ENCODE measurements around the gene PRPF6. TPM values are rescaled to one million over a fixed set of nuclear protein-coding genes. Genes with fewer than 3 reads are reported as not detected.

Gene PRPF6
- total and polyA plus RNA-seq, 2 donors from 2014 or later = 51.3 to 73.3 TPM

DNA sequence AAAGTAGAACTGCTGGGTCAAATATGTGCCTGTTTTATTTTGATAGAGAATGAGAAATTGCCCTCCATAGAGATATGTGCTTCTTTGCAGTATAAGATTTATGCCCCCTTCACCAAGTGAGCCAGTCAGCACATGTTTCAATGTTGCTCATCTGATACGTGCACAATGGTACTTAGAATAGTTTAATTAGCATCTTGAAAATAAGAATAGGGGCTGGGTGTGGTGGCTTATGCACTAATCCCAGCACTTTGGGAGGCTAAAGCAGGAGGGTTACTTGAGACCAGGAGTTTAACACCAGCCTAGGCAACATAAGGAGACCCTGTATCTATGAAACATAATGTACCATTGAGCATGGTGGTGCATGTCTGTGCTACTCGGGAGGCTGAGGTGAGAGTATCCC lies 34.7 kb downstream of the PRPF6 start:
- DNase-seq = no peak
- no peak overlapping the region for H3K9ac ChIP-seq (ENCODE audit: low read length in 3 of 3)
- no peaks in the 10 kb centered on the region for H3K27me3 ChIP-seq (ENCODE audit: control insufficient read depth, insufficient read depth, low read length)
- intact Hi-C loops (cut with DNase I) = no loop called here
- H3K4me3 ChIP-seq (ENCODE audit: low read length in 3 of 3) = no peak overlapping the region
- no peak overlapping the region for H3K27ac ChIP-seq (ENCODE audit: low read depth in 2 of 2, low read length in 2 of 2)
- TF ChIP-seq, protein P1, sequence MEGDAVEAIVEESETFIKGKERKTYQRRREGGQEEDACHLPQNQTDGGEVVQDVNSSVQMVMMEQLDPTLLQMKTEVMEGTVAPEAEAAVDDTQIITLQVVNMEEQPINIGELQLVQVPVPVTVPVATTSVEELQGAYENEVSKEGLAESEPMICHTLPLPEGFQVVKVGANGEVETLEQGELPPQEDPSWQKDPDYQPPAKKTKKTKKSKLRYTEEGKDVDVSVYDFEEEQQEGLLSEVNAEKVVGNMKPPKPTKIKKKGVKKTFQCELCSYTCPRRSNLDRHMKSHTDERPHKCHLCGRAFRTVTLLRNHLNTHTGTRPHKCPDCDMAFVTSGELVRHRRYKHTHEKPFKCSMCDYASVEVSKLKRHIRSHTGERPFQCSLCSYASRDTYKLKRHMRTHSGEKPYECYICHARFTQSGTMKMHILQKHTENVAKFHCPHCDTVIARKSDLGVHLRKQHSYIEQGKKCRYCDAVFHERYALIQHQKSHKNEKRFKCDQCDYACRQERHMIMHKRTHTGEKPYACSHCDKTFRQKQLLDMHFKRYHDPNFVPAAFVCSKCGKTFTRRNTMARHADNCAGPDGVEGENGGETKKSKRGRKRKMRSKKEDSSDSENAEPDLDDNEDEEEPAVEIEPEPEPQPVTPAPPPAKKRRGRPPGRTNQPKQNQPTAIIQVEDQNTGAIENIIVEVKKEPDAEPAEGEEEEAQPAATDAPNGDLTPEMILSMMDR (IDR thresholded peaks at IDR 0.05; ENCODE audit: borderline replicate concordance, extremely low read depth, insufficient read depth) = no peak
- no peaks in the 10 kb centered on the region for H3K9me3 ChIP-seq (ENCODE audit: control insufficient read depth in 2 of 3, insufficient read depth in 1 of 3, low read length in 3 of 3)
- no peaks in the 10 kb centered on the region for H3K4me1 ChIP-seq (ENCODE audit: control insufficient read depth in 2 of 3, insufficient read depth in 2 of 3, low read depth in 1 of 3, low read length in 3 of 3)
- no peak for FAIRE-seq
- H3K36me3 ChIP-seq (ENCODE audit: control insufficient read depth in 2 of 3, insufficient read depth in 3 of 3, low read length in 3 of 3) = peaks cover 16 to 42% (median 31%) of the 10 kb centered on the region in 3 donors

DNA sequence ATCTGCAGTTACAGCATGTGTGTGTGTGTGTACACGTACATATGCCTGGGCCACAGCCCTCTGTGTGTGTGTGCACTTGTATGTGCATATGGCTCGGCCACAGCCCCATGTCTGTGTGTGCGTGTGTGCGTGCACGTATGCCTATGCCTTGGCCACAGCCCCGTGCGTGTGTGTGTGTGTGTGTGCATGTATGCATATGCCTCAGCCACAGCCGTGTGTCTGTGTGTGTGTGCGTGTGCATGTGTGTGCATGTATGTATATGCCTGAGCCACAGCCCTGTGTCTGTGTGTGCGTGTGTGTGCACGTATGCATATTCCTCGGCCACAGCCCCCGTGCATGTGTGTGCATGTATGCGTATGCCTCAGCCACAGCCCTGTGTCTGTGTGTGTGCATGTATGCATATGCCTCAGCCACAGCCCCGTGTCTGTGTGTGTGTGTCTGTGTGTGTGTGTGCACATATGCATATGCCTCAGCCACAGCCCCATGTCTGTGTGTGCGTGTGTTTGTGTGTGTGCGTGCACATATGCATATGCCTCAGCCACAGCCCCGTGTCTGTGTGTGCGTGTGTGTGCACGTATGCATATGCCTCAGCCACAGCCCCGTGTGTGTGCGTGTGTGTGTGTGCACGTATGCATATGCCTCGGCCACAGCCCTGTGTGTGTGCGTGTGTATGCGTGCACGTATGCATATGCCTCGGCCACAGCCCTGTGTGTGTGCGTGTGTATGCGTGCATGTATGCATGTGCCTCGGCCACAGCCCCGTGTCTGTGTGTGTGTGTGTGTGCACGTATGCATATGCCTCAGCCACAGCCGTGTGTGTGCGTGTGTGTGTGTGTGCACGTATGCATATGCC lies 40.4 kb downstream of the PRPF6 start:
- Histone ChIP-seq H3K9me3 (ENCODE audit: control insufficient read depth in 2 of 3, insufficient read depth in 1 of 3, low read length in 3 of 3) (no peaks in the 10 kb centered on the region), H3K27me3 (ENCODE audit: control insufficient read depth, insufficient read depth, low read length) (no peaks in the 10 kb centered on the region), H3K4me1 (ENCODE audit: control insufficient read depth in 2 of 3, insufficient read depth in 2 of 3, low read depth in 1 of 3, low read length in 3 of 3) (peaks cover 0 to 9% (median 2%) of the 10 kb centered on the region in 3 donors), H3K36me3 (ENCODE audit: control insufficient read depth in 2 of 3, insufficient read depth in 3 of 3, low read length in 3 of 3) (peaks cover 7 to 65% (median 39%) of the 10 kb centered on the region in 3 donors), H3K4me3 (ENCODE audit: low read length in 3 of 3) (no peak overlapping the region), H3K9ac (ENCODE audit: low read length in 3 of 3) (no peak overlapping the region), H3K27ac (ENCODE audit: low read depth in 2 of 2, low read length in 2 of 2) (no peak overlapping the region)
- DNase-seq (peak in 1 of 5 donors; percentile 49), FAIRE-seq (no peak)
- TF ChIP-seq, protein P1 (IDR thresholded peaks at IDR 0.05; ENCODE audit: borderline replicate concordance, extremely low read depth, insufficient read depth) = no peak
- intact Hi-C loops (cut with DNase I) = no loop called here

DNA sequence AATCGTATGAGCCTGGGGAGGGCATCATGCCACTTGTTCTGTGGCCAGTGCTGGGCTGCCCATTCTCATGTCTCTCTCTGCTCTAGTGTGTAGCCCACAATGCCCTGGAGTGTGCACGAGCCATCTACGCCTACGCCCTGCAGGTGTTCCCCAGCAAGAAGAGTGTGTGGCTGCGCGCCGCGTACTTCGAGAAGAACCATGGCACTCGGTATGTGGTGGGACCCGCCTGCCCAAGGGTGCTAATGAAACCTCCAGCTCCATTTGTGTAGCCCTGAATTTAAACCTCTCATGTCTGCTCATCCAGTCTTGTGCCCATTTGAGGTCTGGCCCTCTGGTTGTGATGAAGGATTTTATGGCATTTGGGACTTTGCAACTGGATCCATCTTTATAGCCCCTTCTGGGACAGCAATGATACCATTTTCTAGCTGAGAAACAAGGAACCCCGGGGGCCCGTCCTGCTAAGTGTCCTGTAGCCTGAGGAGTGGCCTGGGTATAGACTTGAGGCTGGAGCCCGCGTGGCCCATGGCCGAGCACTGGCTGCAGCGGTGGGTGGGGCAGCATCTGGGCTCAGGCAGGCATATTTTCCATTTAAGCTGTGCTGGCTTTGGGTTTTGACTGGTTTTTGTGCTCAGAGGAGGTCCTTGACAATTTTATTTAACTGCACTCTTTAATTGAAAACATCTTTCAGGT lies 41.9 kb downstream of the PRPF6 start:
- no peaks in the 10 kb centered on the region for H3K9me3 ChIP-seq (ENCODE audit: control insufficient read depth in 2 of 3, insufficient read depth in 1 of 3, low read length in 3 of 3)
- H3K36me3 ChIP-seq (ENCODE audit: control insufficient read depth in 2 of 3, insufficient read depth in 3 of 3, low read length in 3 of 3) = peaks cover 8 to 76% (median 47%) of the 10 kb centered on the region in 3 donors
- no peak overlapping the region for H3K27ac ChIP-seq (ENCODE audit: low read depth in 2 of 2, low read length in 2 of 2)
- no peak for FAIRE-seq
- peaks cover 0 to 9% (median 2%) of the 10 kb centered on the region in 3 donors for H3K4me1 ChIP-seq (ENCODE audit: control insufficient read depth in 2 of 3, insufficient read depth in 2 of 3, low read depth in 1 of 3, low read length in 3 of 3)
- DNase-seq = no peak
- no peak overlapping the region for H3K4me3 ChIP-seq (ENCODE audit: low read length in 3 of 3)
- TF ChIP-seq, protein P1 (IDR thresholded peaks at IDR 0.05; ENCODE audit: borderline replicate concordance, extremely low read depth, insufficient read depth) = no peak
- no peak overlapping the region for H3K9ac ChIP-seq (ENCODE audit: low read length in 3 of 3)
- no peaks in the 10 kb centered on the region for H3K27me3 ChIP-seq (ENCODE audit: control insufficient read depth, insufficient read depth, low read length)
- intact Hi-C loops (cut with DNase I) = no loop called here
